GM18499 (cell line): ENCODE results near the gene NTPCR.
"Not testable (repeated sequence)": the region's sequence is repeated elsewhere in the genome, so short reads cannot be mapped to it uniquely, and the experiment has no call there.

Source experiments
- ATAC-seq: cut with Tn5 transposase; IDR thresholded peaks from one replicate; pipeline ENCODE4 v1.9.1; 2021; ENCODE audit warnings: moderate number of reproducible peaks; ENCODE audit not compliant: insufficient read depth, unreplicated experiment

NTPCR gene

GRCh38 chr1:232925421-232926220 is 24.8 kb upstream of the NTPCR start:
- no peak for ATAC-seq

- not testable (repeated sequence) for ATAC-seq
These were observed 23.2 kb upstream of the NTPCR start for GRCh38 chr1:232927166-232927565.

- ATAC-seq, result no peak
These were observed 22.4 kb upstream of the NTPCR start for GRCh38 chr1:232927830-232928505.

GRCh38 chr1:232932486-232933425 is 17.7 kb upstream of the NTPCR start:
- no peak for ATAC-seq

GRCh38 chr1:232936941-232937340 is 13.5 kb upstream of the NTPCR start:
- no peak for ATAC-seq

GRCh38 chr1:232937741-232938375 is 12.6 kb upstream of the NTPCR start:
- ATAC-seq, result no peak

- no peak for ATAC-seq
These were observed 11.5 kb upstream of the NTPCR start for GRCh38 chr1:232938926-232939325.

GRCh38 chr1:232939748-232940147 is 10.7 kb upstream of the NTPCR start:
- no peak for ATAC-seq

- ATAC-seq, result no peak
These were observed 10.1 kb upstream of the NTPCR start for GRCh38 chr1:232940262-232940661.

- ATAC-seq, result no peak
These were observed 7.8 kb upstream of the NTPCR start for GRCh38 chr1:232942413-232943294.

- peak; percentile 39 for ATAC-seq
These were observed 6.6 kb upstream of the NTPCR start for GRCh38 chr1:232943679-232944252.

- no peak for ATAC-seq
These were observed 6.1 kb upstream of the NTPCR start for GRCh38 chr1:232944347-232944746.

- ATAC-seq, result no peak
These were observed 695 bp upstream of the NTPCR start for GRCh38 chr1:232949636-232950196.

- ATAC-seq, result no peak
These were observed 769 bp downstream of the NTPCR start for GRCh38 chr1:232951180-232951579.

- no peak for ATAC-seq
These were observed 1.2 kb downstream of the NTPCR start for GRCh38 chr1:232951605-232952004.

GRCh38 chr1:232952514-232953499 is 2.4 kb downstream of the NTPCR start:
- no peak for ATAC-seq

- ATAC-seq, result no peak
These were observed 4.4 kb downstream of the NTPCR start for GRCh38 chr1:232954594-232955365.
